SU-DHL-6 (cell line): ENCODE data around the gene ERI2.

ENCODE experiments used
- H2AFZ ChIP-seq: fragments of 200-600 bp; sonication (generic); 2 replicates; pipeline ENCODE4 v1.6.1; 2014; ENCODE audit warnings: low read depth, mild to moderate bottlenecking, moderate library complexity, mixed read lengths, antibody characterized with exemption, low read length; ENCODE audit not compliant: severe bottlenecking
- H3F3A ChIP-seq: fragments of 200-600 bp; shearing (Covaris generic); 2 replicates; pipeline ENCODE4 v1.6.0; 2016; ENCODE audit warnings: antibody characterized with exemption, mild to moderate bottlenecking; ENCODE audit not compliant: insufficient read depth
- H3K27ac ChIP-seq: fragments of 200-600 bp; sonication (generic); 2 replicates; pipeline ENCODE4 v1.5.1; 2016; ENCODE audit warnings: low read depth, mild to moderate bottlenecking, low read length, moderate library complexity, mixed read lengths
- H3K27me3 ChIP-seq: fragments of 200-600 bp; sonication (generic), shearing (Covaris generic); 2 replicates; pipeline ENCODE4 v1.6.0; 2014; ENCODE audit warnings: mild to moderate bottlenecking, low read length
- H3K36me3 ChIP-seq: fragments of 200-600 bp; sonication (generic); 2 replicates; pipeline ENCODE4 v1.6.1; 2014; ENCODE audit warnings: mild to moderate bottlenecking, low read length, mixed read lengths
- H3K4me2 ChIP-seq: fragments of 300-600, 200-600 bp; shearing (Covaris generic), sonication (generic); 2 replicates; pipeline ENCODE4 v1.6.0; 2014; ENCODE audit warnings: low read length, low read depth, mild to moderate bottlenecking; ENCODE audit not compliant: poor library complexity, severe bottlenecking
- H3K4me3 ChIP-seq: fragments of 200-600 bp; sonication (generic); 2 replicates; pipeline ENCODE4 v1.5.1; 2014; ENCODE audit warnings: antibody characterized with exemption, low read length, mild to moderate bottlenecking, mixed read lengths; ENCODE audit not compliant: insufficient read depth, poor library complexity, severe bottlenecking
- H3K79me2 ChIP-seq: fragments of 200-600 bp; sonication (generic); 2 replicates; pipeline ENCODE4 v1.6.1; 2014; ENCODE audit warnings: mild to moderate bottlenecking, low read length, moderate library complexity; ENCODE audit not compliant: insufficient read depth
- H3K9ac ChIP-seq: fragments of 200-600 bp; sonication (generic); 2 replicates; pipeline ENCODE4 v1.7.0; 2014; ENCODE audit warnings: mild to moderate bottlenecking, low read length
- H3K9me2 ChIP-seq: fragments of 200-600 bp; sonication (generic); replicated peaks from 2 replicates; pipeline ENCODE4 v1.6.1; 2014; ENCODE audit warnings: low read length; ENCODE audit not compliant: insufficient read depth
- H3K9me3 ChIP-seq: fragments of 200-600 bp; sonication (generic); 2 replicates; pipeline ENCODE4 v1.6.1; 2014; ENCODE audit warnings: low read length, mixed read lengths; ENCODE audit not compliant: insufficient read depth
- H4K20me1 ChIP-seq: fragments of 200-600 bp; sonication (generic); 2 replicates; pipeline ENCODE4 v1.6.1; 2014; ENCODE audit warnings: low read depth, mild to moderate bottlenecking, antibody characterized with exemption, low read length, moderate library complexity, mixed read lengths
- EZH2phosphoT487 ChIP-seq: fragments of 200-600 bp; sonication (generic), shearing (Covaris generic); conservative IDR thresholded peaks from 2 replicates; pipeline ENCODE4 v1.6.1; 2018; ENCODE audit warnings: mild to moderate bottlenecking, antibody characterized with exemption, low read length, moderate library complexity, mixed read lengths
- TF ChIP-seq, protein P1 (sequence below): fragments of 200-600 bp; sonication (generic); IDR thresholded peaks from one replicate; pipeline ENCODE4 v1.5.1; 2017; ENCODE audit warnings: antibody characterized with exemption, mild to moderate bottlenecking, low read length, moderate library complexity; ENCODE audit not compliant: insufficient read depth, poor library complexity, severe bottlenecking

Gene ERI2

DNA sequence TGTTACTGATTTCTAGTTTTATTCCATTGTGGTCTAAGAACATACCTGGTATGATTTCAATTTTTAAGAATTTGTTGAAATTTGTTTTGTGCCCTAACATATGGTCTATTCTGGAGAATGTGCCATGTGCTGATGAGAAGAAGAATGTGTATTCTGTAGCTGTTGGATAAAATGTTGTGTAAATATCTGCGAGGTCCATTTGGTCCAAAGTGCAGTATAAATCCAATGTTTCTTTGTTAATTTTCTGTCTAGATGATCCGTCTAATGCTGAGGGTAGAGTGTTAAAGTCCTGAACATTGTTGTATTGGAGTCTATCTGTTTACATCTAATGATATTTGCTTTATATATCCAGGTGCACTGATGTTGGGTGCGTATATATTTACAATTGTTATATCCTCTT lies 32.6 kb downstream of the ERI2 start:
- no peaks in the 10 kb centered on the region for H3K9me2 ChIP-seq
- H3K9ac ChIP-seq = no peak overlapping the region
- no peak overlapping the region for H3K4me3 ChIP-seq
- H3K27ac ChIP-seq = no peak overlapping the region
- H3F3A ChIP-seq = no peaks in the 10 kb centered on the region
- no peaks in the 10 kb centered on the region for H4K20me1 ChIP-seq
- no peaks in the 10 kb centered on the region for H3K79me2 ChIP-seq
- no peaks in the 10 kb centered on the region for H3K36me3 ChIP-seq
- H3K4me2 ChIP-seq = no peak overlapping the region
- H2AFZ ChIP-seq = no peak overlapping the region
- TF ChIP-seq EZH2phosphoT487 = no peak
- TF ChIP-seq, protein P1, sequence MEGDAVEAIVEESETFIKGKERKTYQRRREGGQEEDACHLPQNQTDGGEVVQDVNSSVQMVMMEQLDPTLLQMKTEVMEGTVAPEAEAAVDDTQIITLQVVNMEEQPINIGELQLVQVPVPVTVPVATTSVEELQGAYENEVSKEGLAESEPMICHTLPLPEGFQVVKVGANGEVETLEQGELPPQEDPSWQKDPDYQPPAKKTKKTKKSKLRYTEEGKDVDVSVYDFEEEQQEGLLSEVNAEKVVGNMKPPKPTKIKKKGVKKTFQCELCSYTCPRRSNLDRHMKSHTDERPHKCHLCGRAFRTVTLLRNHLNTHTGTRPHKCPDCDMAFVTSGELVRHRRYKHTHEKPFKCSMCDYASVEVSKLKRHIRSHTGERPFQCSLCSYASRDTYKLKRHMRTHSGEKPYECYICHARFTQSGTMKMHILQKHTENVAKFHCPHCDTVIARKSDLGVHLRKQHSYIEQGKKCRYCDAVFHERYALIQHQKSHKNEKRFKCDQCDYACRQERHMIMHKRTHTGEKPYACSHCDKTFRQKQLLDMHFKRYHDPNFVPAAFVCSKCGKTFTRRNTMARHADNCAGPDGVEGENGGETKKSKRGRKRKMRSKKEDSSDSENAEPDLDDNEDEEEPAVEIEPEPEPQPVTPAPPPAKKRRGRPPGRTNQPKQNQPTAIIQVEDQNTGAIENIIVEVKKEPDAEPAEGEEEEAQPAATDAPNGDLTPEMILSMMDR = no peak
- no peaks in the 10 kb centered on the region for H3K9me3 ChIP-seq
- no peaks in the 10 kb centered on the region for H3K27me3 ChIP-seq

DNA sequence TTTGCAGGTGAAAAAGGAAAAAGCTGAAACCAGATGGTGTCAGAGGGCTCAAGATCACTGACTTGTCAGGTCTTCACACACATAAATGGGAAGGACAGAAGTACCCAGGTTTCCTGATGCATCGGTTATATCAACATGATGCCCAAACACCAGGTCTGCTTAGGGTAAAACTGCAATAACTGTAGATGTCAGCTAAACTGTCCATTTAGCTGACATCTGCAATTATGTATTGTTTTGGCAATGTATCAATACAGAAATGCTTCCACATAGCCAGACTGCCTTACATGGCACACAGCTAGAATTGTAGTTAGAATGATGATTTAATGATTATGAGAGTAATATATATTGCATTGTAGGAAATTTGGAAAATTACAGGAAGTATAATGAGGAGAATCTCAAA lies 37.5 kb downstream of the ERI2 start:
- Histone ChIP-seq H3K27me3 (no peaks in the 10 kb centered on the region), H4K20me1 (no peaks in the 10 kb centered on the region), H3K9me2 (no peaks in the 10 kb centered on the region), H3K4me3 (no peak overlapping the region), H3K79me2 (no peaks in the 10 kb centered on the region), H3K9ac (no peak overlapping the region), H3F3A (no peaks in the 10 kb centered on the region), H3K4me2 (no peak overlapping the region), H3K27ac (no peak overlapping the region), H2AFZ (no peak overlapping the region), H3K9me3 (no peaks in the 10 kb centered on the region), H3K36me3 (no peaks in the 10 kb centered on the region)
- no peak for TF ChIP-seq EZH2phosphoT487
- TF ChIP-seq, protein P1 = no peak

DNA sequence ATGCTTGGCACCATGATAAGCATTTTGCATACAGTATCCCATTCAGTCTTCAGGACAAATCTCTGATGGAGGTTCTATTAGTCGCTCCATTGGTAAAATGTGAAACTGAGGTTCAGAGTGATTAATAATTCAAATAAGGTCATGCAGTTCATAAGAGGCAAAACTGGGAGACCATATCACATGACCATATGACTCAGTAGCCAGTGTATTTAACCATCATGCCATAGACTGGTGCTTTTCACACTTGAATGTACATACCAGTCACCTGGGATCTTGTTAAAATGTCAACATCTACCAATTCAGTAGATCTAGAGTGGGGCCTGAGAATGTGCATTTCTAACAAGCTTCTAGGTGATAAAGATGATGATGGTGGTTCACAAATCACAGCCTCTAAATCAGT lies 38.2 kb downstream of the ERI2 start:
- Histone ChIP-seq H3F3A (no peaks in the 10 kb centered on the region), H3K36me3 (no peaks in the 10 kb centered on the region), H3K9me2 (no peaks in the 10 kb centered on the region), H3K9ac (no peak overlapping the region), H3K4me3 (no peak overlapping the region), H3K79me2 (no peaks in the 10 kb centered on the region), H4K20me1 (no peaks in the 10 kb centered on the region), H2AFZ (no peak overlapping the region), H3K4me2 (no peak overlapping the region), H3K9me3 (no peaks in the 10 kb centered on the region), H3K27me3 (no peaks in the 10 kb centered on the region), H3K27ac (no peak overlapping the region)
- no peak for TF ChIP-seq EZH2phosphoT487
- TF ChIP-seq, protein P1 = no peak

DNA sequence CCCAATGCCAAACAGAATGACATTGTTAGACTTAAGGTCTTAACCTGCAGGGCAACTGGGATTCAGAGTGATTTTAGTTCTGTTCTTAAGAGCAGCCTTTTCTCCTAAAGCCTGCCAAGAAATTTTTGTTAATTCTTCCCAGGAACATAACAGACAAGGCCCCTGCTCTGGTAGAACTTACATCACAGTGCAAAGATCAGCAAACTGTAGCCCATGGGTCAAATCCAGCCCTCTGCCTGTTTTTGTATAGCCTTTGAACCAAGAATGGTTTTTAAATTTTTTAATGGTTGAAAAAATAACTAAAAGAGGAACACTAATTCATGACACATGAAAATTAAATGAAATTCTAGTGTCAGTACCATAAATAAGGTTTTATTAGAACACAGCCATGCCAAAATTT lies 38.7 kb downstream of the ERI2 start:
- Histone ChIP-seq H3K4me3 (no peak overlapping the region), H3K27me3 (no peaks in the 10 kb centered on the region), H3K4me2 (no peak overlapping the region), H3K79me2 (no peaks in the 10 kb centered on the region), H2AFZ (no peak overlapping the region), H4K20me1 (no peaks in the 10 kb centered on the region), H3K27ac (no peak overlapping the region), H3F3A (no peaks in the 10 kb centered on the region), H3K9me3 (no peaks in the 10 kb centered on the region), H3K9me2 (no peaks in the 10 kb centered on the region), H3K36me3 (no peaks in the 10 kb centered on the region), H3K9ac (no peak overlapping the region)
- TF ChIP-seq, protein P1 = no peak
- TF ChIP-seq EZH2phosphoT487 = no peak
